GM12801 (cell line): Measurements from ENCODE around the gene RAD1.

Experiments used
- TF ChIP-seq, protein P1 (sequence below): IDR thresholded peaks from one replicate; pipeline ENCODE4 v1.5.1; 2011; ENCODE audit warnings: control low read depth; ENCODE audit not compliant: insufficient read length; ENCODE audit errors: extremely low read depth

The RAD1 gene

DNA sequence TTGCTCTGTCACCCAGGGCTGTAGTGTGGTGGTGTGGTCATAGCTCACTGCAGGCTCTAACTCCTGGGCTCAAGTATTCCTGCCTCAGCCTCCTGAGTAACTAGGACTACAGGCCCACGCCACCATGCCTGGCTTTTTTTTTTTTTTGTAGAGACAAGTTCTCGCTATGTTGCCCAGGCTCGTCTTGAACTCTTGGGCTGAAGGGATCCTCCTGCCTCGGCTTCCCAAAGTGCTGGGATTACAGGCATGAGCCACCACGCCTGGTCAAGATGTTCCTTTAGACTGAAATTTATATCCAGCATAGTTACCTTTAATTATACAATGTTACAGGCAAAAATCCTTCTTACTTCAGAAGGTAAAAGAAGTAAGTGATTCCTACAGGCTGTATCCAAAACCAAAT is 12.5 kb upstream of the RAD1 start:
- TF ChIP-seq, protein P1, sequence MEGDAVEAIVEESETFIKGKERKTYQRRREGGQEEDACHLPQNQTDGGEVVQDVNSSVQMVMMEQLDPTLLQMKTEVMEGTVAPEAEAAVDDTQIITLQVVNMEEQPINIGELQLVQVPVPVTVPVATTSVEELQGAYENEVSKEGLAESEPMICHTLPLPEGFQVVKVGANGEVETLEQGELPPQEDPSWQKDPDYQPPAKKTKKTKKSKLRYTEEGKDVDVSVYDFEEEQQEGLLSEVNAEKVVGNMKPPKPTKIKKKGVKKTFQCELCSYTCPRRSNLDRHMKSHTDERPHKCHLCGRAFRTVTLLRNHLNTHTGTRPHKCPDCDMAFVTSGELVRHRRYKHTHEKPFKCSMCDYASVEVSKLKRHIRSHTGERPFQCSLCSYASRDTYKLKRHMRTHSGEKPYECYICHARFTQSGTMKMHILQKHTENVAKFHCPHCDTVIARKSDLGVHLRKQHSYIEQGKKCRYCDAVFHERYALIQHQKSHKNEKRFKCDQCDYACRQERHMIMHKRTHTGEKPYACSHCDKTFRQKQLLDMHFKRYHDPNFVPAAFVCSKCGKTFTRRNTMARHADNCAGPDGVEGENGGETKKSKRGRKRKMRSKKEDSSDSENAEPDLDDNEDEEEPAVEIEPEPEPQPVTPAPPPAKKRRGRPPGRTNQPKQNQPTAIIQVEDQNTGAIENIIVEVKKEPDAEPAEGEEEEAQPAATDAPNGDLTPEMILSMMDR: no peak

DNA sequence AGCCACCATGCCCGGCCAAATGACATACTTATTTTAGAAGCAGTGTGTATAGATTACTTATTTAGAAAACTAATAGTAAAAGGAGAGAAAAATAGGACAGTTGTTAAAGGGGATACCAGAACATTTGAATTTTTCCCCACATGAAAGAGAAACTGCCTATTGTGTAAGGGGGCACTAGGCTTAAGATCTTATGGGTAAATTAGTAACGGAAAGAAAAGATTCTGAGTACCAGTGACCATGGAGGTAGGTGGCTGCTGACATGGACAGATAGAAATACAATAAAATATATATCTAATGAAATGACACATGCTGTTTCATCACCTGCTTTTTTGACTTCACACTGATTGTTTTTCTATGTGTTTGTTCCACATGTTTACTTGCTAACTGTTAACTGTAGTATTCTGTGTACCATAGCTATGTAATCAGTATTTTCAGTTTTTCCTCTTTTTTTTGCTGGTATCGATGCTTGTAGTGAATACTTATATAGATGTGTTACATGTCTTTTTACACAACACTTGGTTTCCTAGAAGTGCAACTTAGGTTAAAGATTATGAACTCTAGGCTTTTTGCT is 11.1 kb upstream of the RAD1 start:
- TF ChIP-seq, protein P1: no peak

DNA sequence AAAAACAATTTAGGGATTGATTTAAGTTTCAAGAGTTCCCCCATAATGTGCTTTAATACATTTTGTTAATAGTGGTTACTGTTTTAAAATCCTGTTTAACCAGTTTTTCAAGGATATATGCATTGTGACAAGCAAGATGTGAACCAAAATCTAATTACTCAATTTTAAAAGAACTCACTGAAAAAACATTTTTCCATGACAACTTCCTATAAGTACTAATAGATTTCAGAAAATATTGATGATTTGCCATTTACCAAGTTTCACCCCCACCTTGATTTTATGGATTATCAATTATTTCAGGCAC is 9.1 kb upstream of the RAD1 start:
- TF ChIP-seq, protein P1: no peak

DNA sequence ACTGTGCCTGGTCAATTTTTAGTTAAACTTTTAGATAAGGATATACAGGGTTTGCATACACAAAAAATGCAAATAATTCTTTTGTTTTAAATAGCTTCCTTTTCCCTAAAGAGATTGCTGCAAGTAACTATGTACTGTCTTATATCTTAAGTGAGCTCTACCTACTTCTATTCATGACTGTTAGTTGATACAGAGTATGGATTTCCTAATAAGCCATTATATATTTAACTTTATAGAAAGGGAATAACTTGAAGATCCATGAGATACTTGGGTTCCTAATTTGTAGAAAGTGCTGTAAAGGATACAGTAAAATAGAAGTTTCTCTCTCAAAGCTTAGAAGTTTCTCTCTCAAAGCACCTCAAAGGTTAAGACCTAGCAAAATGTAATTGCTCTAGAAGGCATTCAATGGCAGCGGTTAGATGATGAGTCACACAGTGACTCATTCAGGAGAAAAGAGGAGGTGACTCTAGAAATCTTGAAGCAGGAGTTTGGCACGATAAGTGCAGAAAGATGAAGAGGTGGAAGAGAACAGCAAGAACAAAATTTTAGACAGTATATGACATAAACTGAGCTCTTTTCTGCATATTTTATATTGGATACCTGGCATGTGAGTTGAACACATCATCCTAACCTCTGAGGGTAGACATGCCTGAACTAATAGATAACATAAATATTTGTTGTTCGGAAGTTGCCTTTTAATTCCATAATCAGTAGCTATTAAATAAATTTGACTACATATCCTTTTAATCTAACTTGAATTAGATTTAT is 8.6 kb upstream of the RAD1 start:
- TF ChIP-seq, protein P1: no peak

DNA sequence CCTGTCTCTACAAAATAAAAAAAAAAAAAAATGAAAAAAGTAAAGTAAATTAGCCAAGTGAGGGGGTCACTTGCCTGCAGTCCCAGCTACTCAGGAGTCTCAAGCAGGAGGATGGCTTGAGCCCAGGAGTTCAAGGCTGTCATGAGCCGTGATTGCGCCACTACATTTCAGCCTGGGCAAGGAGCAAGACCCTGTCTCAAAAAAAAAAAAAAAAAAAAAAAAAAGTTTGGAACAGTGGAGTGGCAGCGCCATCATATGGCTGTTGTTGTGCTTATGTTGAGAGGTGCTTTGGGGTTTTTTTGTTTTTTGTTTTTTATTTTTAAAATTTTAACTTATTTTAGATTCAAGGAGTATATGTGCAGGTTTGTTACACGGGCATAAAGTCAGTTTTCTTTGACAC is 3.8 kb upstream of the RAD1 start:
- TF ChIP-seq, protein P1: no peak

DNA sequence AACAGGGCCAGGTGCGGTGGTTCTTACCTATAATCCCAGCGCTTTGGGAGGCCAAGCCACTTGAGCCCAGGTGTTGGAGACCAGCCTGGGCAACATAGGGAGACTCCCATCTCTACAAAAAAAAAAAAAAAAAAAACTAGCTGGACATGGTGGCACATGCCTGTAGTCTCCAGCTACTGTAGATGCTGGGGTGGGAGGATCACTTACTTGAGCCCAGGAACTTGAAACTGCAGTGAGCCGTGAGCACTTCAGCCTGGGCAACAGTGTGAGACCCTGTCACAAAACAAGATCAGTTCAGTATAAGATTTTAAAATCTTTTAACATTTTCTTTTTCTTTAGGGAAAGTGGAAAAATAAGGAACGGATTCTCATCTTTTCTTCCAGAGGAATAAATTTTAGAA is 2.7 kb upstream of the RAD1 start:
- TF ChIP-seq, protein P1: no peak

DNA sequence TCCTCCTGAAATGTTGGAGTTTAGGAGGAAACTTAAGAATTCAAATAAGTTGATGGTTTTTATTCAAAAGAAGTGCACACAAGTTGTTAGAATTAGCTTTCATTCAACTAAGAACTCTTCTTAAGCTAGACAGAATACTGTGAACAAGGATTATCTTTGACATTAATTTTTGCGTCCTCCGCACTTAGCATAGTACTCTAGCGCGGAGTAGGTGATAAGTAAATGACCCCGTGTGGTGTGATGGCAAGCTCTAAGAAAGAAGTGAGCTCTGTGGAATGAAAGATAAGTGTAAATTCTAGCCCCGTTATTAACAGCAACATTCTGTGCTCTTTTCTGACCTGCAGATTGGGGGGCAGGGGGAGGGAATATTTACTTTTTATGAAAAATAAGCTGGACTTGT is 1.2 kb upstream of the RAD1 start:
- TF ChIP-seq, protein P1: no peak
